PC-3 (cell line): Measurements from ENCODE around the gene PRR15L. TPM values are rescaled to one million over a fixed set of nuclear protein-coding genes. Genes with fewer than 3 reads are reported as not detected.

ENCODE experiments used
- ATAC-seq: fragments of 200-7000 bp; cut with Tn5 transposase; 2 replicates; pipeline ENCODE4 v1.9.1; 2020; ENCODE audit warnings: mild to moderate bottlenecking, moderate library complexity
- BruUV-seq: library from RNA; stranded (reverse); fragments of 400-500 nt; replicated peaks from 2 replicates; lab custom pipeline; 2021; lab: Mats Ljungman, UMichigan
- CTCF ChIA-PET: fragments of 300-600 bp; sonication (Branson Sonifier 250); formaldehyde crosslinking; loops from one replicate; lab custom pipeline; 2022; ENCODE audit warnings: antibody characterized with exemption; lab: Charles Lee
- POLR2A ChIA-PET: fragments of 300-600 bp; sonication (Branson Sonifier 250); formaldehyde crosslinking; loops from one replicate; lab custom pipeline; 2022; ENCODE audit warnings: antibody characterized with exemption; ENCODE audit not compliant: unreplicated experiment; lab: Charles Lee
- DNase-seq: peaks from one replicate; pipeline ENCODE4 v3.0.0-alpha.2; 2015
- H2AFZ ChIP-seq: fragments of 300-600 bp; sonication (generic); 2 replicates; pipeline ENCODE4 v1.6.0; 2016; ENCODE audit warnings: antibody characterized with exemption, low read length
- H3F3A ChIP-seq: fragments of 300-600 bp; sonication (generic); one replicate; pipeline ENCODE4 v1.6.0; 2017; ENCODE audit warnings: antibody characterized with exemption, low read length, control low read depth, mild to moderate bottlenecking; ENCODE audit not compliant: unreplicated experiment
- H3K27ac ChIP-seq: fragments of 300-600 bp; sonication (generic); 2 replicates; pipeline ENCODE4 v1.5.1; 2016; ENCODE audit warnings: mild to moderate bottlenecking, low read length
- H3K27me3 ChIP-seq: fragments of 300-600 bp; sonication (generic); 2 replicates; pipeline ENCODE4 v1.6.1; 2016; ENCODE audit warnings: low read length, mixed read lengths
- H3K36me3 ChIP-seq: fragments of 300-600 bp; sonication (generic); 2 replicates; pipeline ENCODE4 v1.6.1; 2016; ENCODE audit warnings: low read depth, mixed run types, low read length, mixed read lengths
- H3K4me1 ChIP-seq: fragments of 300-600 bp; sonication (generic); 2 replicates; pipeline ENCODE4 v1.5.1; 2016; ENCODE audit warnings: low read length; ENCODE audit not compliant: insufficient read depth
- H3K4me2 ChIP-seq: fragments of 300-600 bp; sonication (generic); 2 replicates; pipeline ENCODE4 v1.6.0; 2016; ENCODE audit warnings: low read length
- H3K4me3 ChIP-seq: fragments of 300-600 bp; sonication (generic); 2 replicates; pipeline ENCODE4 v1.5.1; 2016; ENCODE audit warnings: mild to moderate bottlenecking, low read length, mixed read lengths
- H3K79me2 ChIP-seq: fragments of 300-600 bp; sonication (generic); 2 replicates; pipeline ENCODE4 v1.6.1; 2017; ENCODE audit warnings: low read length, mixed read lengths
- H3K9ac ChIP-seq: fragments of 300-600 bp; sonication (generic); 2 replicates; pipeline ENCODE4 v1.6.0; 2016; ENCODE audit warnings: mild to moderate bottlenecking, low read length
- H3K9me2 ChIP-seq: fragments of 300-600 bp; sonication (generic); replicated peaks from 2 replicates; pipeline ENCODE4 v1.6.1; 2016; ENCODE audit warnings: mixed run types, low read length, mixed read lengths
- H3K9me3 ChIP-seq: fragments of 300-600 bp; sonication (generic); 2 replicates; pipeline ENCODE4 v1.6.1; 2016; ENCODE audit warnings: low read length, mixed read lengths
- H4K20me1 ChIP-seq: fragments of 300-600 bp; sonication (generic); 2 replicates; pipeline ENCODE4 v1.6.1; 2016; ENCODE audit warnings: low read length, mixed read lengths
- EZH2 ChIP-seq: fragments of 300-600 bp; sonication (generic); IDR thresholded peaks from one replicate; pipeline ENCODE4 v1.6.1; 2017; ENCODE audit warnings: antibody characterized with exemption, mild to moderate bottlenecking, low read length; ENCODE audit not compliant: unreplicated experiment
- EZH2phosphoT487 ChIP-seq: fragments of 300-600 bp; sonication (generic); IDR thresholded peaks from 2 replicates; pipeline ENCODE4 v1.6.1; 2018; ENCODE audit warnings: mild to moderate bottlenecking, antibody characterized with exemption, low read length, borderline replicate concordance
- intact Hi-C: fragments of 100-400 bp; cut with micrococcal nuclease; formaldehyde crosslinking; loops from 2 replicates; pipeline ENCODE4 v1.9.0; 2023
- total RNA-seq: library from RNA; depleted of rRNA; stranded (reverse); fragments of >200 nt; gene quantifications from 2 replicates; pipeline ENCODE4 v1.2.3, GENCODE V29; 2014
- TF ChIP-seq, protein P1 (sequence below): fragments of 300-600 bp; sonication (generic); conservative IDR thresholded peaks from 2 replicates; pipeline ENCODE4 v1.5.1; 2017; ENCODE audit warnings: antibody characterized with exemption, low read depth, mild to moderate bottlenecking, low read length

PRR15L gene
- total RNA-seq, 1 experiment from 2014 or later: 6.0 TPM

DNA sequence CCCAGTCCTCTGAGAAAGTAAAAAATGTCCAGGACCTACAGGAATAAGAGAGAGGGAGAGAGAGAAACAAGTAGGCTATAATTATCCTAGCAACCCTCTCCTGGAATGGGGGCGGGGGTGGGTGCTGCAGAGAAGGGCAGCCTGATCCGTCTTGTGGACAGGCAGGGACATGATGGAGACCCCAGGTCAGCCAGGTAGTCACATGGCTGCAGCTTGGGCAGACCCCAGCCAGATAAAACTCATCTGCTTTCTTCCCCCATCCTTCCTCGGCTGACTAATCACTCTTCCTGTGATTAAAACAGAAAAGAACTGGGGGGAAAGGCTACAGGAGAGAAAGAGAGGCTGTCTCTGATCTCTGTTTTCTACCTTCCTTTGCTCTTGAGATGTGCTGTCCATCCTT is 47.3 kb upstream of the PRR15L start:
- Histone ChIP-seq H3K4me2 (peak overlapping the region; percentile 5; the same call in 1 of the 2 replicates), H3F3A (no peaks in the 10 kb centered on the region), H3K4me3 (no peak overlapping the region), H3K27me3 (no peaks in the 10 kb centered on the region), H4K20me1 (no peaks in the 10 kb centered on the region), H3K9ac (no peak overlapping the region), H3K9me3 (no peaks in the 10 kb centered on the region), H3K27ac (no peak overlapping the region), H3K36me3 (no peaks in the 10 kb centered on the region), H3K79me2 (no peaks in the 10 kb centered on the region), H3K4me1 (peaks cover 43% of the 10 kb centered on the region), H2AFZ (peak overlapping the region; percentile 20; the same call in 1 of the 2 replicates), H3K9me2 (no peaks in the 10 kb centered on the region)
- TF ChIP-seq EZH2phosphoT487: no peak
- TF ChIP-seq EZH2: no peak
- TF ChIP-seq, protein P1, sequence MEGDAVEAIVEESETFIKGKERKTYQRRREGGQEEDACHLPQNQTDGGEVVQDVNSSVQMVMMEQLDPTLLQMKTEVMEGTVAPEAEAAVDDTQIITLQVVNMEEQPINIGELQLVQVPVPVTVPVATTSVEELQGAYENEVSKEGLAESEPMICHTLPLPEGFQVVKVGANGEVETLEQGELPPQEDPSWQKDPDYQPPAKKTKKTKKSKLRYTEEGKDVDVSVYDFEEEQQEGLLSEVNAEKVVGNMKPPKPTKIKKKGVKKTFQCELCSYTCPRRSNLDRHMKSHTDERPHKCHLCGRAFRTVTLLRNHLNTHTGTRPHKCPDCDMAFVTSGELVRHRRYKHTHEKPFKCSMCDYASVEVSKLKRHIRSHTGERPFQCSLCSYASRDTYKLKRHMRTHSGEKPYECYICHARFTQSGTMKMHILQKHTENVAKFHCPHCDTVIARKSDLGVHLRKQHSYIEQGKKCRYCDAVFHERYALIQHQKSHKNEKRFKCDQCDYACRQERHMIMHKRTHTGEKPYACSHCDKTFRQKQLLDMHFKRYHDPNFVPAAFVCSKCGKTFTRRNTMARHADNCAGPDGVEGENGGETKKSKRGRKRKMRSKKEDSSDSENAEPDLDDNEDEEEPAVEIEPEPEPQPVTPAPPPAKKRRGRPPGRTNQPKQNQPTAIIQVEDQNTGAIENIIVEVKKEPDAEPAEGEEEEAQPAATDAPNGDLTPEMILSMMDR: no peak
- ChIA-PET CTCF (no interaction called here), POLR2A (no interaction called here)
- no peak for DNase-seq
- BruUV-seq: no TSS peak
- no peak for ATAC-seq
- intact Hi-C loops: no loop called here

DNA sequence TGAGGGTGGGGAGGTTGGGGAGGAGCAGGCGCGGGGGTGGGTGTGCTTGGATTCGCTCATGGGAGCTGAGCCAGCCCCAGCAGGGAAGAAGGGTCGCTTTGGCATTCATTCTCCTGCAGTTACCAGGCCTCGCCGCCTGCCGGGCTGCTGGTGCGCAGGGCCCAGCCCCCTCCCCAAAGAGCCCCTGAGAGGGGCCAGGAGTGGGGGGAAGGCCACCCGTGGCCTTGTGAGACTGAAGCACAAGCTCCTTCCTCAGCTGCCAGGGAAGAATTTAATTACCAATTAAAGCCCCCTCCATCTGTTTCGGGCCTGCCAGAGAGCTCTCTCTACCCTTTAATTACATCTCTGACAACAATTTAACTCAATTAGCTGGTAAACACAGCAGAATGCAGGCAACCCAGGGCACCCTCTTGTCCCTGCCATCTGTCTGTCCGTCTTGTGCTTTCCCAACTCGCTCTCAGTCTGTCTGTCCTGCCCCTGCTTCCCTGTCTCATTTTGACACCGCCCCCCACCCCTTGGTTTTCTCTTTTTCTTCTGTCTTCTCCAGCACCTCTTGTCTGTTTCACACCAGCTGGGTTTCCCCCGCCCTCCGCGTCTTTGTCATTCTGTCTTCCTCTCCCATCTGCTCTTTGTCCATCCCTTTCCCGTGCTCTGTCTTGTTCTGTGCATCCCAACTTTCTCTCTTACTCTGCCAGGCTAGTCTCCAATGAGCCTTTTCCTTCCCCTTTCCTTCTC is 45.9 kb upstream of the PRR15L start:
- no peaks in the 10 kb centered on the region for H3K9me3 ChIP-seq
- H3K36me3 ChIP-seq: no peaks in the 10 kb centered on the region
- no peaks in the 10 kb centered on the region for H3K27me3 ChIP-seq
- ATAC-seq: no peak
- H3K4me2 ChIP-seq: peak overlapping the region; percentile 74
- DNase-seq: no peak
- H3F3A ChIP-seq: no peaks in the 10 kb centered on the region
- ChIA-PET CTCF (interaction anchor here (1.2 kb wide), 1 partner anchor 13 kb away, joined by 3 read pairs; no protein-coding TSS in a partner anchor), POLR2A (no interaction called here)
- no peaks in the 10 kb centered on the region for H4K20me1 ChIP-seq
- H3K9me2 ChIP-seq: no peaks in the 10 kb centered on the region
- H3K27ac ChIP-seq: peak overlapping the region; percentile 97
- no peak overlapping the region for H2AFZ ChIP-seq
- peaks cover 54% of the 10 kb centered on the region for H3K4me1 ChIP-seq
- H3K79me2 ChIP-seq: no peaks in the 10 kb centered on the region
- peak overlapping the region; percentile 82 for H3K9ac ChIP-seq
- no TSS peak for BruUV-seq
- TF ChIP-seq EZH2phosphoT487 (no peak), EZH2 (no peak)
- TF ChIP-seq, protein P1: no peak
- intact Hi-C loops: loop anchor here (2.0 kb wide), 1 partner anchor 33 kb away; the partner anchor contains the start of gene CDK5RAP3
- no peak overlapping the region for H3K4me3 ChIP-seq
